K562 (cell line): ENCODE data around the gene CT83. TPM values are rescaled to one million over a fixed set of nuclear protein-coding genes. Genes with fewer than 3 reads are reported as not detected.

Experiments
- ATAC-seq: fragments of 200-7000 bp; cut with Tn5 transposase; 3 replicates; pipeline ENCODE4 v1.9.1; 2020; ENCODE audit warnings: moderate library complexity
- BruUV-seq: library from RNA; stranded (reverse); fragments of 400-500 nt; replicated peaks from 2 replicates; lab custom pipeline; 2021; lab: Mats Ljungman, UMichigan
- CTCF ChIA-PET: fragments of 300-600 bp; formaldehyde crosslinking; extraction: SDS; loops from one replicate; lab custom pipeline; 2021; ENCODE audit warnings: low intra/inter-chr PET ratio; lab: Yijun Ruan, JAX
- POLR2A ChIA-PET: fragments of 300-600, 350-650 bp; sonication (Branson Sonifier 250); formaldehyde crosslinking; extraction: SDS; loops from one replicate; lab custom pipeline; 2021; ENCODE audit warnings: antibody characterized with exemption, inconsistent platforms; lab: Yijun Ruan, JAX
- DNase-seq, 4 experiments: peaks; one replicate each; pipeline versions ENCODE4 v3.0.0 to v3.0.0-alpha.2; 2011 to 2018; ENCODE audit warnings: low spot score in 3 of 4, mixed read lengths in 3 of 4; ENCODE audit errors: extremely low read depth in 1 of 4
- FAIRE-seq: peaks from 2 replicates; lab custom pipeline; 2011; peaks lifted over from hg19 to GRCh38; lab: Jason Lieb, UNC
- H2AFZ ChIP-seq: 2 replicates; pipeline ENCODE4 v1.6.0; 2011; ENCODE audit warnings: low read depth, low read length, control low read depth, inconsistent platforms
- H3K27ac ChIP-seq: fragments of 200-600 bp; 3 replicates; pipeline ENCODE4 v1.8.0; 2011; ENCODE audit warnings: low read depth, mild to moderate bottlenecking, control low read depth, inconsistent platforms, low read length, moderate library complexity, mixed read lengths; ENCODE audit errors: extremely low read depth
- H3K27me3 ChIP-seq, 2 experiments: fragments of 300-600 bp in 1 of 2; 2 replicates in 1 of 2; 3 replicates in 1 of 2; pipeline versions ENCODE4 v1.6.0 to v1.8.0; 2011; ENCODE audit warnings: inconsistent platforms in 2 of 2, low read length in 2 of 2, mild to moderate bottlenecking in 1 of 2, mixed read lengths in 1 of 2, moderate library complexity in 1 of 2; ENCODE audit not compliant: control insufficient read depth in 2 of 2, insufficient read depth in 2 of 2
- H3K36me3 ChIP-seq: fragments of 300-600 bp; 3 replicates; pipeline ENCODE4 v1.8.0; 2011; ENCODE audit warnings: mild to moderate bottlenecking, low read length, inconsistent platforms; ENCODE audit not compliant: control insufficient read depth, insufficient read depth
- H3K4me1 ChIP-seq, 2 experiments: fragments of 200-600 bp in 1 of 2; replicated peaks in 1 of 2; 2 replicates in 1 of 2; 3 replicates in 1 of 2; pipeline versions ENCODE4 v1.5.1 to v1.8.0; 2011; ENCODE audit warnings: inconsistent platforms in 2 of 2, low read length in 2 of 2, mild to moderate bottlenecking in 1 of 2, mixed read lengths in 1 of 2, moderate library complexity in 1 of 2; ENCODE audit not compliant: control insufficient read depth in 2 of 2, insufficient read depth in 2 of 2
- H3K4me2 ChIP-seq: 2 replicates; pipeline ENCODE4 v1.6.1; 2011; ENCODE audit warnings: low read length, control low read depth, inconsistent platforms, mixed read lengths; ENCODE audit not compliant: insufficient read depth
- H3K4me3 ChIP-seq: fragments of 200-600 bp; sonication (generic), shearing (Covaris generic); 2 replicates; pipeline ENCODE4 v1.5.1; 2016; ENCODE audit warnings: control low read depth, inconsistent platforms
- H3K79me2 ChIP-seq: fragments of 200-600 bp; 3 replicates; pipeline ENCODE4 v1.8.0; 2011; ENCODE audit warnings: low read length, inconsistent platforms; ENCODE audit not compliant: control insufficient read depth, insufficient read depth
- H3K9ac ChIP-seq, 2 experiments: 2 replicates each; pipeline versions ENCODE4 v1.6.0 to v1.6.1; 2011; ENCODE audit warnings: low read depth in 2 of 2, low read length in 2 of 2, control low read depth in 1 of 2, inconsistent platforms in 1 of 2, mild to moderate bottlenecking in 1 of 2, mixed read lengths in 1 of 2; ENCODE audit not compliant: insufficient read depth in 1 of 2
- H3K9me1 ChIP-seq: one replicate; pipeline ENCODE4 v1.6.0; 2011; ENCODE audit warnings: inconsistent platforms, mild to moderate bottlenecking, low read length, moderate library complexity; ENCODE audit not compliant: control insufficient read depth, insufficient read depth
- H3K9me3 ChIP-seq: replicated peaks from 2 replicates; pipeline ENCODE4 v1.5.1; 2011; ENCODE audit warnings: low read depth, low read length, inconsistent platforms; ENCODE audit not compliant: control insufficient read depth, insufficient read depth
- H4K20me1 ChIP-seq: replicated peaks from 2 replicates; pipeline ENCODE4 v1.6.1; 2011; ENCODE audit warnings: low read length, inconsistent platforms, mixed read lengths; ENCODE audit not compliant: control insufficient read depth, insufficient read depth
- CHD7 ChIP-seq: fragments of 200-600 bp; sonication (generic); IDR thresholded peaks from one replicate; pipeline ENCODE4 v1.6.1; 2012; ENCODE audit warnings: mild to moderate bottlenecking, low read depth, low read length, inconsistent platforms
- HMBOX1 ChIP-seq: sonication (generic); IDR thresholded peaks from 2 replicates; pipeline ENCODE4 v1.6.1; 2016
- JUNB ChIP-seq: fragments of 450-650 bp; formaldehyde crosslinking; conservative IDR thresholded peaks from 2 replicates; pipeline ENCODE4 v1.4.0; 2020; ENCODE audit warnings: mild to moderate bottlenecking
- NFYB ChIP-seq: IDR thresholded peaks from 2 replicates; pipeline ENCODE4 v1.6.1; 2011; ENCODE audit warnings: mild to moderate bottlenecking, moderate library complexity; ENCODE audit not compliant: insufficient read length; ENCODE audit errors: extremely low read depth
- STAT6 ChIP-seq: sonication (generic); formaldehyde crosslinking; IDR thresholded peaks from 2 replicates; pipeline ENCODE4 v1.8.1; 2023; ENCODE audit warnings: mild to moderate bottlenecking, missing genetic modification reagents
- ZKSCAN8 ChIP-seq: fragments of 200-800 bp; sonication (Bioruptor generic); IDR thresholded peaks from 2 replicates; pipeline ENCODE4 v1.6.1; 2016; ENCODE audit warnings: missing genetic modification characterization, missing compliant biosample characterization
- WGBS: fragments of 100-300 bp; shearing (Covaris generic); methylation state at CpG from one replicate; pipeline ENCODE4 v1.1.6; 2016; ENCODE audit warnings: low coverage, mixed read lengths; ENCODE audit not compliant: insufficient coverage; ENCODE audit errors: missing lambda C conversion rate; 5-methylcytosine and 5-hydroxymethylcytosine counted together
- in situ Hi-C: fragments of 300-500 bp; cut with MboI; formaldehyde crosslinking; loops from 4 replicates; pipeline ENCODE4 v1.15.0; 2018; ENCODE audit warnings: inconsistent platforms, mixed read lengths
- intact Hi-C: fragments of 100-400 bp; cut with micrococcal nuclease; formaldehyde crosslinking; loops from 2 replicates; pipeline ENCODE4 v1.14.2; 2022
- polyA plus RNA-seq, 8 experiments: library from polyadenylated mRNA; depleted of rRNA in 4 of 8; stranded (reverse) in 5 of 8; unstranded in 3 of 8; fragments of >200 nt; fragmentation: Nextera tagmentation in 2 of 8; fragmentation: Illumina TruSeq in 1 of 8; extraction: Ambion mirVana in 2 of 8; extraction: Trizol in 1 of 8; gene quantifications; 2 replicates each; pipeline versions ENCODE4 v1.2.1 to v1.2.3, GENCODE V29; 2011 to 2014; ENCODE audit warnings: inconsistent platforms in 1 of 8, missing spikeins in 1 of 8
- total RNA-seq, 7 experiments: library from RNA; depleted of rRNA in 6 of 7; stranded (reverse); fragments of >200 nt in 6 of 7; fragmentation: Illumina TruSeq in 2 of 7; extraction: Trizol in 2 of 7; gene quantifications; 2 replicates each; pipeline versions ENCODE4 v1.2.1 to v1.2.3, GENCODE V29; 2011 to 2021; ENCODE audit warnings: low replicate concordance in 1 of 7

CT83 gene
- total and polyA plus RNA-seq, 9 of the 15 experiments (the other 6 are each of a cell fraction or from before 2014, with no cell fraction given) = not detected

GRCh38 chrX:116493271-116493670, 30.5 kb upstream of the CT83 start:
- ATAC-seq = no peak
- Histone ChIP-seq H3K27ac (no peak overlapping the region), H4K20me1 (no peaks in the 10 kb centered on the region), H2AFZ (no peak overlapping the region), H3K9me1 (no peaks in the 10 kb centered on the region), H3K4me3 (no peak overlapping the region), H3K27me3 (no peaks in the 10 kb centered on the region), H3K79me2 (no peaks in the 10 kb centered on the region), H3K9me3 (no peaks in the 10 kb centered on the region), H3K4me1 (no peaks in the 10 kb centered on the region), H3K36me3 (no peaks in the 10 kb centered on the region), H3K9ac (no peak overlapping the region), H3K4me2 (no peak overlapping the region)
- ChIA-PET POLR2A (no interaction called here), CTCF (no interaction called here)
- TF ChIP-seq STAT6 (CRISPR knock-in tag) = no peak
- TF ChIP-seq JUNB (CRISPR knock-in tag) = no peak
- no peak for TF ChIP-seq HMBOX1
- TF ChIP-seq CHD7 = no peak
- TF ChIP-seq ZKSCAN8 (CRISPR knock-in tag) = no peak
- no peak for TF ChIP-seq NFYB
- no TSS peak for BruUV-seq
- intact Hi-C loops (no loop called here), in situ Hi-C loops (no loop called here)
- no peak for FAIRE-seq
- 0% methylated on average over 2 of the region's 2 CpGs for WGBS
- DNase-seq = no peak
